Mucosa of descending colon (tissue), 3 donors: ENCODE data around the gene NPC1L1. TPM values are rescaled to one million over a fixed set of nuclear protein-coding genes. Genes with fewer than 3 reads are reported as not detected.

Experiments
- ATAC-seq: fragments of 200-7000 bp; cut with Tn5 transposase; one replicate; pipeline ENCODE4 v1.9.1; 2020; ENCODE audit warnings: mild to moderate bottlenecking, moderate library complexity
- DNase-seq, 3 donors: peaks; one replicate each; pipeline ENCODE4 v3.0.0-alpha.2; 2020
- H3K36me3 ChIP-seq: fragments of 200-600 bp; one replicate; pipeline ENCODE4 v1.8.0; 2021; ENCODE audit warnings: low read depth, mild to moderate bottlenecking
- H3K4me1 ChIP-seq: fragments of 200-600 bp; one replicate; pipeline ENCODE4 v1.8.0; 2021; ENCODE audit warnings: low read depth, mild to moderate bottlenecking
- H3K4me3 ChIP-seq: fragments of 200-600 bp; one replicate; pipeline ENCODE4 v1.8.0; 2021; ENCODE audit warnings: mild to moderate bottlenecking
- H3K9me3 ChIP-seq: fragments of 200-600 bp; one replicate; pipeline ENCODE4 v1.8.0; 2021; ENCODE audit warnings: mild to moderate bottlenecking
- CTCF ChIP-seq: fragments of 200-600 bp; IDR thresholded peaks from one replicate; pipeline ENCODE4 v1.8.0; 2022; ENCODE audit warnings: antibody characterized with exemption, mild to moderate bottlenecking
- intact Hi-C, 2 donors: fragments of 100-400 bp; cut with DNase I in 1 of 2; cut with micrococcal nuclease in 1 of 2; formaldehyde crosslinking; loops; one replicate each; pipeline versions ENCODE4 v1.11.0 to v1.11.1; 2022; cut with DNase I, micrococcal nuclease
- total RNA-seq, 3 donors: library from RNA; stranded (reverse); fragmentation: NEBNext Ultra II Directional in 2 of 3; extraction: Animal tissue kit (Norgen Biotek cat#: 25700) in 2 of 3; gene quantifications; one replicate each; pipeline versions ENCODE4 v1.2.1 to v1.2.4, GENCODE V29; 2021 to 2023
- donor health status: DM: no; HTN: no; CAD: no; lungs with moderate emphysema.
- donor health status: DM: no; HTN: no; CAD: no.
- donor health status: DM: no; HTN: yes; CAD: no.

NPC1L1 gene
- total RNA-seq, 3 donors from 2014 or later, result 0.12 to 0.82 TPM; not detected in 1

GRCh38 chr7:44469461-44470134 is 71.5 kb downstream of the NPC1L1 start:
- Histone ChIP-seq H3K4me1 (no peaks in the 10 kb centered on the region), H3K36me3 (no peaks in the 10 kb centered on the region), H3K9me3 (no peaks in the 10 kb centered on the region), H3K4me3 (no peak overlapping the region)
- intact Hi-C loops, result no loop called here
- TF ChIP-seq CTCF, result no peak
- DNase-seq (no peak), ATAC-seq (no peak)

GRCh38 chr7:44467217-44467548 is 73.9 kb downstream of the NPC1L1 start:
- DNase-seq, result no peak
- H3K36me3 ChIP-seq, result no peaks in the 10 kb centered on the region
- intact Hi-C loops, result no loop called here
- ATAC-seq, result no peak
- H3K4me1 ChIP-seq, result no peaks in the 10 kb centered on the region
- H3K9me3 ChIP-seq, result no peaks in the 10 kb centered on the region
- TF ChIP-seq CTCF, result no peak
- H3K4me3 ChIP-seq, result no peak overlapping the region

GRCh38 chr7:44466300-44467216 is 74.6 kb downstream of the NPC1L1 start:
- intact Hi-C loops, result no loop called here
- no peak for TF ChIP-seq CTCF
- H3K4me3 ChIP-seq, result no peak overlapping the region
- H3K36me3 ChIP-seq, result no peaks in the 10 kb centered on the region
- no peak for DNase-seq
- H3K9me3 ChIP-seq, result no peaks in the 10 kb centered on the region
- ATAC-seq, result no peak
- H3K4me1 ChIP-seq, result no peaks in the 10 kb centered on the region

GRCh38 chr7:44465490-44465889 is 75.6 kb downstream of the NPC1L1 start:
- no peak for ATAC-seq

GRCh38 chr7:44463169-44463808 is 77.8 kb downstream of the NPC1L1 start:
- TF ChIP-seq CTCF, result no peak
- Histone ChIP-seq H3K4me1 (peaks cover 4% of the 10 kb centered on the region), H3K9me3 (no peaks in the 10 kb centered on the region), H3K4me3 (no peak overlapping the region), H3K36me3 (no peaks in the 10 kb centered on the region)
- no peak for DNase-seq
- intact Hi-C loops, result no loop called here
- no peak for ATAC-seq

More at GRCh38 chr7:44465490-44465889, 75.6 kb downstream of the NPC1L1 start:
- Histone ChIP-seq H3K9me3 (no peaks in the 10 kb centered on the region), H3K4me1 (peaks cover 4% of the 10 kb centered on the region), H3K4me3 (no peak overlapping the region), H3K36me3 (no peaks in the 10 kb centered on the region)
- DNase-seq, result no peak
- no peak for TF ChIP-seq CTCF
- intact Hi-C loops, result no loop called here

Other genes starting within 250 kb of the NPC1L1 start
- gene CAMK2B, start 215.7 kb downstream of the NPC1L1 start, total RNA-seq, result 1 to 10 TPM in 1 of 3 donors, under 1 TPM in 2; 0.35 to 2.2 (median 0.87) TPM
- gene NUDCD3, start 50.7 kb downstream of the NPC1L1 start, total RNA-seq, result 100 to 1,000 TPM in 1 of 3 donors, 10 to 100 TPM in 2; 66.3 to 108 (median 76.0) TPM
- gene DDX56, start 32.6 kb upstream of the NPC1L1 start, total RNA-seq, result 10 to 100 TPM; 50.7 to 60.6 (median 60.0) TPM
- 10 to 100 TPM; 76.7 to 93.3 (median 84.9) TPM for gene TMED4, start 40.9 kb upstream of the NPC1L1 start, total RNA-seq
- 100 to 1,000 TPM; 141 to 186 (median 159) TPM for gene OGDH, start 65.3 kb upstream of the NPC1L1 start, total RNA-seq
- 100 to 1,000 TPM in 1 of 3 donors, 10 to 100 TPM in 2; 80.4 to 104 (median 89.8) TPM for gene ZMIZ2, start 207.5 kb upstream of the NPC1L1 start, total RNA-seq